ENCODE results near the gene TSPAN2. TPM values are rescaled to one million over a fixed set of nuclear protein-coding genes. Genes with fewer than 3 reads are reported as not detected.

The TSPAN2 gene
- total RNA-seq, 1 donor = 0.18 TPM

- no peak for TF ChIP-seq CTCF (IDR thresholded peaks at IDR 0.05; ENCODE audit: insufficient read depth, low read length)
- DNase-seq (ENCODE audit: low read depth) = no peak
- no peak overlapping the region for H3K4me3 ChIP-seq (ENCODE audit: low read depth, low read length)
These were observed 27.2 kb upstream of the TSPAN2 start for GRCh38 chr1:115116512-115116911.

- TF ChIP-seq CTCF (IDR thresholded peaks at IDR 0.05; ENCODE audit: insufficient read depth, low read length) = no peak
- H3K4me3 ChIP-seq (ENCODE audit: low read depth, low read length) = no peak overlapping the region
- DNase-seq (ENCODE audit: low read depth) = no peak
These were observed 26.3 kb upstream of the TSPAN2 start for GRCh38 chr1:115115521-115116161.

DNA sequence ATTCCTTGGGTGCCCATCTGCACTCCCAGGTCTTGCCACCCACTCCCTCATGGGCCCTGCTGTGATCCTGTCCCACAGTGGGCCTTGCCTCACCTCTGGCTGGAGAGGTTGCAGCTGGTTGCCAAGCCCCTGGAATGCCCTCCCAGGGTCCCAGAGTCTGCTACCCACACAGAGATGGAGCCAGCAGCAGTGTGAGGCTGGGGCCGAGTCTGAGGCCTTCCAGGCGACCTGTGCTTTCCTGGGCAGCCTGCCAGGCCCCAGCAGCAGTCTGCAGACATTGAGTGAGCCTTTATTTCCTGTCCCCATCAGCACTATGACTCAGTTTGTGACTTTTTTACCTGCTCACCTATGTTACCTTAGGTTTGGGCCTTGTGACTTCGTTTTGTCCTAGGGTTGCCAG lies 25.0 kb upstream of the TSPAN2 start:
- no peak for TF ChIP-seq CTCF (IDR thresholded peaks at IDR 0.05; ENCODE audit: insufficient read depth, low read length)

DNA sequence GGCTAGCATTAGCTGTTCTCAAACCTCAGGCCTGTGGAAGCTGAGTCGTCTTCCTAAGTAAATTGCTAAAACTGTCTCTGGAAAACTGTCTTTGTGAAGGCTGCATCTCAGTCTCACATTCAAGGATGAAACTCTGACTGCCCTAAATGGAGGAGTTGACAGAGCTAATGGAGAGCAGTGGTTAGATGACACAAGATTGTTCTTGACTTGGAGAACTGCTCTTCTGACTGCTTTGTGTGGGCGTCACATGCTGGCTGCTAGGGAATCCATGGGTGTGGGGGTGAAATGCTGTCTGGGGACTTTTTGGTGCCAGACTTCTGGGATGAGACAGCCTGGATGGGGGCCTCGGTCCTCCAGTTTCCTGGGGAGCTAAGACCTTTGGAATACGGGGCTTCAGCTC lies 24.5 kb upstream of the TSPAN2 start:
- TF ChIP-seq CTCF (IDR thresholded peaks at IDR 0.05; ENCODE audit: insufficient read depth, low read length) = no peak
- H3K4me3 ChIP-seq (ENCODE audit: low read depth, low read length) = no peak overlapping the region
- no peak for DNase-seq (ENCODE audit: low read depth)

More for the DNA sequence above, 25.0 kb upstream of the TSPAN2 start:
- peak; percentile 19 for DNase-seq (ENCODE audit: low read depth)
- no peak overlapping the region for H3K4me3 ChIP-seq (ENCODE audit: low read depth, low read length)

DNA sequence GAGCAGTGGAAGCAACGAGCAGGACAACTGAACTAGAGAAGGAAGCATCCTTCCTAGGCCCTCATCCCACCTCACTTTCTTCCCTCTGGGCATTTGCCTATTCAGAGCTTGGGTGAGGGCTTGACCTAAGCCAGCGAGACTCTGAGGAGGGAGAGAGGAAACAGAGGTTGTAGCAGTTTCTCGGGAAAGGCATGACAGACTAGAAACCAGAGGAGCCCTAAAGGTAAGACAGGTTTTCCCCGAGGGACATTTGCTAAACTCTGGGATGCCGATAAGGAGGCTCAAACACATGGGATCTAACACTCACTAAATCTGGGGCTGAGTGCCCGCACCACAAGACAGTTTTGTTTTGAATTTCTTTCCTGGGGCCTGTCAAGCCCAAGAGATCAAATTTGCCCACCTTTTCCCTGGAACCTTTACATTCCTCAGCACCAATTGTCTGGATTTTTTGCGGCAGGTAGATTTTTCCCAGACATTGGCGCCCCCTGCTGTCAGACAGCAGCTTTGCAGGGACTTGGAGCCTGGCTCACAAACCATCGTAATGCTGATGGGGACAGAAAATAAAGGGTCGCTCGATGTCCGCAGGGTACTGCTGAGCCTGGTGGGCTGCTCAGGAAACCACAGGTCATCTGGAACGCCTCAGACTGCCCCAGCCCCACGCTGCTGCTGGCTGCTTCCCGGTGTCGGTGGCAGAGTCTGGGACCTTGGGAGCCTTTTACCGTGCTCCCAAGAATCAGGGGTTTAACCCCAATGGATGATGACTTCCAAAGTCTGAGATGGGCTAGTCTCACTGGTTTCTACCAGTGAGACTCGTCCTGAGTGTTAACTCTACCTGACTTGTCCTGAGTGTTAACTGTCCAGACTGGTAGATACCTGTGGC lies 23.4 kb upstream of the TSPAN2 start:
- peak; percentile 88 for TF ChIP-seq CTCF (IDR thresholded peaks at IDR 0.05; ENCODE audit: insufficient read depth, low read length)
- peak; percentile 21 for DNase-seq (ENCODE audit: low read depth)
- no peak overlapping the region for H3K4me3 ChIP-seq (ENCODE audit: low read depth, low read length)

DNA sequence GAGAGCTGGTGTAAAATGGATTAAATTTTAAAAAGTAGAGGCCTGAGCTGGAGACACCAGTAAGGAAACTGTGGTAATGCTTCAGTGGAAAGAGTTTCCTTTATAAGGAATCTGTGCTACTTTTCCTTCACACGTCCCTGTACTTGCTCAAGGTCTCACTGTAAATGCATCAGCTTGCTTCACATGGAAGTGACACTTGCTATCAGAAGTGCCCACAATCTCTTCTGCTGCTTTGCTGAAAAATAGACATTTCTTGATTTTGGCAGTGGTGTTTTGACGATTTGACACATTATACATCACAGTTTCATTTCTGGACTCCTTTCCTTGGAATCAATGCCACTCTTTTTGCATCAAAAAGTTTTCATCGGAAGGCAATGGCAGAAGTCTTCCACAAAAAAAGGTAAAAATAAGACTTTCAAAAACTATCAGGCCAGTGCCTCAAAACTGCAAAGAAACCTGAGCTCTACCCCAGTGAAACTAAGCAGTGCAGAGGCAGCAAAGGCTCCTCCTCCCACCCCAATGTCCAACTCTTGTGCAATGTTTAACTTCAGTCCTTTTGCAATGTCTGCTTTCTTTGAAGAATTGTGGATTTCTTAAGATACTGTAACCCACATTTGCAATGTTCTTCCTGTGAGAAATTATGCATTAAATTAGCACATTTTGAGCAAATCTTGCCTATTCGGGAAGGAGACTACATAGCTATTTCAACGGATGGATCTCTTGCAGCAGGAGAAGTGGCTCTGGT lies 18.4 kb upstream of the TSPAN2 start:
- no peak for TF ChIP-seq CTCF (IDR thresholded peaks at IDR 0.05; ENCODE audit: insufficient read depth, low read length)
- DNase-seq (ENCODE audit: low read depth) = peak; percentile 75
- no peak overlapping the region for H3K4me3 ChIP-seq (ENCODE audit: low read depth, low read length)

All from fibroblast of the aortic adventitia (primary cell).